HG03432 (cell line): ENCODE results near the gene BRINP2.

Source experiments
- ATAC-seq: cut with Tn5 transposase; IDR thresholded peaks from one replicate; pipeline ENCODE4 v1.9.1; 2021; ENCODE audit warnings: mild to moderate bottlenecking, moderate library complexity; ENCODE audit not compliant: unreplicated experiment

BRINP2 gene

DNA sequence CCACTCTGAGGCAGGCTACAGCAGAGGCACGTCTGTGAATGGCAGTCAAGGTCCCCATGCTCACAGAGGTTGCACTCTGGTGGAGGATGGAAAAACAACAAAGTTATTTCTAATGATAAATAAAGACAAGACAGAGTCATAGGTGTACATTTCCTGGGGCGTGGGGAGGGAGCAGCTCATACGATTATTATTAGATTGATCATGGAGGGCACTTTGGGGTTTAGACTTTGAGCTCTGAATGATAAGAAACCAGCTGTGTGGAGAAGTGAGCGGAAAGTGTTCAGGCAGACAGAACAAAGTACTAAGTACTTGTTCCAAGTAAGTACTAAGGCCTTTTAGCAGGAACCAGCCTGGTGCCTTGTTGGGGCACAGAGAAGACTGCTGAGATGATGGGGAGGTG is 86.8 kb downstream of the BRINP2 start:
- ATAC-seq = no peak

DNA sequence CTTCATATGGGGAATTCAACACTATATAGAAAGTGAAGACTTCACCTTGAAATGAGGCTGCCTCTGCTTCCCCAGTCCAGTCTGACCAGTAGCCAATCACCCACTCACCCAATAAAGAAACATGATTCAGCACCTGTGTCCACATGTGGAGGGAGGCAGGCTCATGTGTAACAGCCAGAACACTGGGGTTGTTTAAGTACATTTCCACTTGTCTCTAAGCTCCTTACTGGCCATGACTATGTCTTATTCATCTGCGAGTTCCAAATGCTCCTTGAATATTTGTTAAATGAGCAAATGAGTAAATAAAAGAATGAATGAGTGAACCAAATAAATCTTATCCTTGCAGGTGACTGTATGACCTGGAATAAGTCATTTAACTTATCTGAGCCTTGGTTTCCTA is 100.1 kb downstream of the BRINP2 start:
- ATAC-seq = no peak

DNA sequence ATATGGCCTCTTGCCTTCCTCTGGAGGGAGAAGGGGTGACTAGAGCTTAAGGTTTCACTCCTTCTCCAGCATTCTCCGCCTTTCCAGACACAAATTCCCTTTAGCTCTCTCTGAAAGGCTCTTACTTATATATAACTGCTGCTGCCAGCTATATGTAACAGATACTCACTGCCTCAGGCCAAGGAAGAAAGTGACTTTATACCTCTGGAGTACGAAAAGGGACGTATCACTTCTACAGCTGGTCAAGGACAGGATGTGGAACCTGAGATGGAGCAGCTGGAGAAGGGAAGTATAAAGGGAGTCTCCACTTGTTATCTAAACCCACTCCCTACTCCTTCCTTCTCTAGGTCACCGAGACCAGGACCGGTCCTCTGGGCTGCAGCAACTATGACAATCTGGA is 102.4 kb downstream of the BRINP2 start:
- ATAC-seq = no peak

DNA sequence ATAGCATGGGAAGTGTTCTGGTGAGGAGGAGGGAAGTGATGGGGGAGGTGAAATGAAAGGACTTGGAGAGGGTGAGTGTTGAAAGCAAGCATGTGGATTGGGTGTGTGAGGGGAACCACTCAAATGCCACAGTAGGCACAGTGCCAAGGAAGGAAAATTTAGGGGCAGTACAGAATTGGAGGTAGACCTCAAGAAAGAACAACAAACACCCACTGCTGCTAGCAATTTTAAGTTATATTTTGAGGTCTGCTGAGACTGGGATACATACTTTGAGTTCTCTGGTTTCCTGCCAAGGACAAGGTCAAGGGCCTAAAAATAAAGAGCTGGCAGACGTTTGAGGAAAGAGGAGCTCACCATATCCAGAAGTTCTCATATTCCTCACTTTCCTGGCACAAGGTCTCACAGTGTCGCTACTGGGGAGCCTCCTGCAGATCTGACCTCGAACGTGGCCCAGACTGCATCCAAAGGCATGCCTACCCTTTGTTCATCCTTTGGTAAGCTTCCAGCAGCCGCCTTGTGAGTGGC is 104.0 kb downstream of the BRINP2 start:
- ATAC-seq = no peak

DNA sequence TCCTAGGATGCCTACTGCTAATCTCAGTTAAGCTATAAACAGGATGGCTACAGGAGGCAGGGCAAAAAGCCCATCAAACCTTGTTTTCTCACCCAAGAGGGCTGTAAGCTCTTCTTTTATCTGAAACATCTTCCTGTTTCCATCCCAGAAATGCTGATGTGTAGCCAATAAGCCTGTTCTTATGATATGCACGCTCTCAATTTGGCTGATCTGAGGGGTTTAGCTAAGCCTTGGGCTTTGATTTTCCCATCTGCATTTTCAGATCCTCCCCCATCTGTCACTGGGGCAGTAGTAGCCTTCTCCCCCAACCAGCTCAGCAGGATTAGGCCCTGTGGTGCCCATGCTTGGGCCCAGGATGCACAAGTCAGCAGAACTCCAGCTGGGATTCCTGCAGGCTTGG is 105.0 kb downstream of the BRINP2 start:
- no peak for ATAC-seq

DNA sequence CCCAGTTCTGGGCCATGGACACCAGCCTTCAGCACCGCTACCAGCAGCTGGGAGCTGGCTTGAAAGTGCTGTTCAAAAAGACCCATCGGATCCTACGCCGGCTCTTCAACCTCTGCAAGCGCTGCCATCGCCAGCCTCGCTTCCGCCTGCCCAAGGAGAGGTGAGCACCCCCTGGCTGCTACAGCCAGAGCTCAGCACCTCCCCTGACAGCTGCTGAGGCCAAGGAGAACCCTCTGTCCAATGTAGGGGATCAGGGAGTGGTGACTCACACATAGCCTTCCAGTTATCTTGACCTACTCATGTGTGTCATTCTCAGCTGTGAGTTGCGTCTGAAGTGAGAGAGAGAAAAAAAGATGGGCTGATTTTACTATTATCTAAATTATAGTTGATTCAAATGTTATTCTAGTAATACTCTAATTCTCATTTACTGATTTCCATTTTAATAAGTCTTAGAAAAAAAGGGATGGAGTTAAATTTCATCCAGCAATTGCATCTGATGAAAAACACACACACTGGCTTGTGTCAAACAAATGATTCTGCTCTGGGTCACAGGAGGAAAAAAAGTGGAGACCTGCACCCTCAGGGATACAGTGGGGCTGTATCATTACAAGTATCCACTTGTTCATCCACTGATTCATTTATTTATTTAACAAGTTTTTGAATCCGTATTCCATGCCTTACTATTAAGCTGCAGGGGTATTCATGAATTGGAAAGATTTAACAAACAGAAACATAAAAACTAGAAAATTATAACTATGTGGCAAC is 108.0 kb downstream of the BRINP2 start:
- ATAC-seq = no peak

DNA sequence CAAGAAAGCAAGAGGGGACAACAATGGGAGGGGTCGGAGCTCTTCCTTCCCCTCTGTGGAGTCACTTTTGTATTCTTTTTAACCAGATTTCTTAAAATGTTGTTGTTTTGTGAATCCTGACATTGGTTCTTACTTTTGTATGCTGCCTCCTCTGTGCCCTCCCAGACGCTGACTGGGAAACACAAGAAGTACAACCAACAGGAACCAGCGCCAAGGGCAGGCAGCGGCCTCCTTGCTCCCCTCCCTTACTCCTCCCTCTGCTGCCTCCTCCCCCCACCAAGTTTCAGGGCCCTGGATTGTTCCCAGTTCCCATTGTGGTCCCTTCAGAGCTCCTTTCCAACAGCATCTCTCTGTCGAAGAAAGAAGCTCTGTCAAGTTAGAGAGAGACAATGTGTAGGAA is 111.1 kb downstream of the BRINP2 start:
- ATAC-seq = no peak

DNA sequence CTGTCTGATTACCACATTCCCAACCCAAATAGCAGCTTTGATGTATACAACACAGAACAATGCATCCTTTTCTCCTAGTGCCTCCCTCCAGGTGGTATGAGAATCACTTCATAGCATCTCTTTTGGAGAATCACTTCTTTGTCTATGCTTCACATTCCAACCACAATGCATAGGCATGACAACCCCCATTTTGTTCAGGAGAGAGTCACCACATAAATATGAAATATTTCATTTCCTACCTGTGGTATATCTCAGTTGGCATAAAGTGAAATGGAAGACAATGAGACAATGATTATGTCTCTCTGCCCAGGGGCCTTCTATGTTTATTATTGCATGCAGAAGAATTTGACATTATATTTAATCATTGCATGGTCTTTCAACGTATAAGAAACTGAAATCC is 112.2 kb downstream of the BRINP2 start:
- no peak for ATAC-seq

DNA sequence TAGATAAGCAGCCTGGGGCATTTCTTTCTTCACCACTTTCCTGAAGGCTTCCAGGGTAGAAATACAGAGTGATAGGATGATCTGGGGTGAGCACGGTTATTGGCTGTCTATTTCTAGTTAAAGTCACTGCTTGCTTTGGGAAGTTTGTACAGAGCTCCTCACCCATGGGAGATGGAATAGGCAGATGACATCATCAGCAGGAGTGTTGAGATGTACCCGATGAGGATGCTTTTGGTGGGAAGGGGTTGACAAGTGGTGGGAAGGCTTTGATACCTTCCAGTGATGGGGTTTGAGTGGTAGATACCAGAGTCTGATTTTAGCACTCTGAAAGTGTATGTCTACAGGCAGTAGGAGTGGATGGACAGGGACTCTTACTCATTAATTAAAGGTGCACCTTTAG is 112.6 kb downstream of the BRINP2 start:
- no peak for ATAC-seq

DNA sequence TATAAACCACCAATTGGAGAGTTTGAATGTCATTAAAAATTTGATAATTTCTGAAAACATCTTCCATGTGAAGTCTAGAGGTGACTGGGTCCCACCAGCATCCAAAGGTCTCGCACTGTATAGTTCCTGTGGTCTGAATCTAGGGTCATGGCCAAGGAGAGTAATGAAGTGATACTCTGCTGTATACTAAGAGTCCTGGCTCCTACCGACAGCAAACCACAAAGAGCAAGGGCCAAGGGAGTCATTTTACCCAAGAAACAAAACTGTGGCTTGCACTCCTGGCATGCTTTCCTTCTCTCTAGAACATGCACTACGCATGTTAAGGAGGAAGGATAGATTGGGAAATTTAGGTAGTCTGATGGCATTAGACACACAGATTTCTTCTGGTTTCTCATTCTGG is 115.6 kb downstream of the BRINP2 start:
- ATAC-seq = no peak

DNA sequence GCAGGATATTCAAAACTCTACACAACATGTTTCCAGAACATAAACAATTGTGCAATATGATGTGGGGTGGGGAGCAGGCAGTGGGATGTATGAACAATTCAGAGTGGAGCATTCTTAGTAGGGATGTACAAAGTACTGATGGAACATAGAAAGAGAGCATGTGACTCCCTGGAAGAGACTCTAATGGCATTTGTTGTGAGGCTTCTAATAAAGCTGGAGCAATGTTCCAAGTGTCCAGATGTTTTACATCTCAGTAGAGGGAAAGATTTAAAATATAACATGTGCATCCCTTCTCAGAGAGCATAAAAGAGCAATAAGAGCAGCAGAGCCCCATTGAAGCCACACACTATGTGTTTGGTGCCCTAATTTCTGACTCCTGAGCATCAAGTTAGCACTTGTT is 116.5 kb downstream of the BRINP2 start:
- no peak for ATAC-seq

DNA sequence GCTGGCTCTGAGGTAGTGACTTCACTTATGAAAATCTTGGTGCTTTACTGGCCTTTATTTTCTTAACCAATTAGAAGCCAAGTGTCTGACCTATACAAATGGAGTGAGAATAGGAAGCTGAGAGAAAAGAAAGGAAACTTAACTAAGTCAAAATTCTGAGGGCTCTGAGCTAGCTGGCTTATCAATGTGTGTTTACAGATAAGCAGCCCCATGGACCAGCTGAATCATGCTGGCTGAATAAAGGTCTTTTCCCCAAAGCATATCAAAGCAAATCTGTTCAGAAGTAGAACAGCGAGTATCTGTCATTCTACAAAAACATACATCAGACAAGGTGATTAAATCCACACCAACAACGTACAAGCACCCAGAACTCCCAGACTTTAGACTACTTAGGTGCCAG is 117.2 kb downstream of the BRINP2 start:
- ATAC-seq = no peak

DNA sequence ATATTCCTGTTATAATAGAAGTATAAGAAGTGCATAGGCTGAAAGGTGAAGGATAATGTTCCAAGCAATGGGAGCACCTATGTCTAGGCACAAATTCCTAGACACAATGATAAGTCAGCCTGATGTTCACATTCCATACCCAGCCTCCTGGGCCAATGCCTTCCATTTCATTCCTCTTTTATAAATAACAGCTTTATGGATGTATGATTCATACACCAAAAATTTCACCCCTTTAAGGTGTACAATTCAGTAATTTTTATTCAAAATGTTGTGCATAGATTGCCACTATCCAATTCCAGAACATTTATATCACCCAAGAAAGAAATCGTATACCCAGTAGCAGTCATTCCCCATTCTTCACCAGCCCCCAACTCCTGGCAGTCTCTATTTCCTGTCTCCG is 118.8 kb downstream of the BRINP2 start:
- ATAC-seq = no peak

DNA sequence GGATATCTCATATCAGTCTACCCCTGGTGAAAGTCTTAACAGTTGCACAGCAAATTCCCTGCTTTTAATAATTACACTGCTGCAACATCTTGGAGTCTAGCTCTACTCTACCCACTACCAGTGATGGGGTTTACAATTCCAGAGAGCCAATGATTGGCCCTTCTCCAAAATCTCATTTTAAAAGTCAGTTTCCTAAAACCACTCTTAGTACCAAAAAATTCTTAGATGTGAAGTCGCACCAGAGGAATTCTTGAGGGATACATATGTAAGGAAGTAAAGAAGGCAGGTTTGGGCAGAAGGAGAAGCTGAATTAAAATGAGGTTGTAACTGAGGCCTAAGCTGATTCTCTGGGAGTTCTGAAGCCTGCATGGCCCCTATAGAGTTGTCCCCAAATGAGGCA is 129.7 kb downstream of the BRINP2 start:
- no peak for ATAC-seq

DNA sequence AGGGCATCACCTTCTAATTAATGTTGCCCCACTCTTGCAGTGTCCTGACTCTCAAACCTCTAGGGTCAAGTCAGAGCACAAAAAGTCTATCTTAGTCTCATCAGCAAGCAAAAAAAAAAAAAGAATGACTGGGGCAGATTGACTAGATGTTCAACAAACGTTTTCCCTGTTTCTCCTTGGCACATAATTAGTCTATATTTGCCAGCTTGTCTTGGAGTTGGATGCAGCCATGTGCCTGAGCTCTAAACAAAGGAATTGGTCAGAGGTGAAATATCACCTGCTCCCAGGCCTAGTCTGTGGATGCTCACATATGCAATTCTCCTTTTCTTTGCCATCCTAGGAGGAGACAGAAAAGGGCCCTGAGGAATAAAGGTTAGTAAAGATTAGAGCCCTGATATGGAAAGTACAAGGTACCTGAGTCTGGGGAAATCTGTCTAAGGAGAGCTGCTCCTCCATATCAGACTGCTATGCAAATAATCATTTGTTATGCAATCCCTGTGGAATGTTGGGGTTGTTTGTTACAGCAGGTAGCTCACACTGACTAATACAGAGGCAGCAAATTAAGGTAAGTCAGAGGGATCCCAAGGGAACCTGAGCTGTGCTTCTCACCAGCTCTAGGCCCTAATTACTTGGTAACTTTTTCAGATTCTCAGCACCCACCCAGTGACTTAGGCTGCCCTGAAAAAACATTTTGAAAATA is 130.8 kb downstream of the BRINP2 start:
- no peak for ATAC-seq

DNA sequence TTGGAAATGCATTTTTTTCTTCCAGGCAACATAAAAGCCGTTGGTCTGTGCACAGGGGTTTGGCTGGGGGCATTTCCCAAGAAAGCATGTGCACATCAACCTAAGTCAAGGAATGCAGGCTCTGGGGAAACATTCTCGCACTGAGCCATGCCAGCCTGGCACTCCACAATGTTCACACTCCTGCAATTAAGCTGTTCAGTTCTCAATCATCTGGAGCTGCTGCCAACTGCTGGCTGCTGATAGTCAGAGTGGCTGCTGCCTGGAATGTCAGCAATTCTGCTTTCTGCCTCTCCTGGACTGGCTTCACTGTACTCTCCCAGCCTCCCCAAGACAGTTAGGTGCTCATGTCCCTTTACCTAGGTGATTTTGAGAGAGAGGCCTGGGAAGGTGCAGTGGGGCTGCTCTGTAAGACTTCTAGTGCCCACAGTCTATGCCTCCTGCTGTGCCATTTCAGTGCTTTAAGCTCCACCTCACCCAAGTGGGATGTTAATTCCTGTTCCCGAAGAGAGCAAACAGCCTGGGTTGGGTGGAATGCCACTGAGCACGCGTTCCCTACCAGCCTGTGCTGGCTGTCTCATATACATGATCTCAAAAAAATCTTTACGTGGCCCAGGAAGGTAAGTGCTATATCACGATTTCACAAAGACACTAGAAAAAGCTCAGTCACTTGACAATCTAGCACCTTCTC is 131.7 kb downstream of the BRINP2 start:
- ATAC-seq = no peak

DNA sequence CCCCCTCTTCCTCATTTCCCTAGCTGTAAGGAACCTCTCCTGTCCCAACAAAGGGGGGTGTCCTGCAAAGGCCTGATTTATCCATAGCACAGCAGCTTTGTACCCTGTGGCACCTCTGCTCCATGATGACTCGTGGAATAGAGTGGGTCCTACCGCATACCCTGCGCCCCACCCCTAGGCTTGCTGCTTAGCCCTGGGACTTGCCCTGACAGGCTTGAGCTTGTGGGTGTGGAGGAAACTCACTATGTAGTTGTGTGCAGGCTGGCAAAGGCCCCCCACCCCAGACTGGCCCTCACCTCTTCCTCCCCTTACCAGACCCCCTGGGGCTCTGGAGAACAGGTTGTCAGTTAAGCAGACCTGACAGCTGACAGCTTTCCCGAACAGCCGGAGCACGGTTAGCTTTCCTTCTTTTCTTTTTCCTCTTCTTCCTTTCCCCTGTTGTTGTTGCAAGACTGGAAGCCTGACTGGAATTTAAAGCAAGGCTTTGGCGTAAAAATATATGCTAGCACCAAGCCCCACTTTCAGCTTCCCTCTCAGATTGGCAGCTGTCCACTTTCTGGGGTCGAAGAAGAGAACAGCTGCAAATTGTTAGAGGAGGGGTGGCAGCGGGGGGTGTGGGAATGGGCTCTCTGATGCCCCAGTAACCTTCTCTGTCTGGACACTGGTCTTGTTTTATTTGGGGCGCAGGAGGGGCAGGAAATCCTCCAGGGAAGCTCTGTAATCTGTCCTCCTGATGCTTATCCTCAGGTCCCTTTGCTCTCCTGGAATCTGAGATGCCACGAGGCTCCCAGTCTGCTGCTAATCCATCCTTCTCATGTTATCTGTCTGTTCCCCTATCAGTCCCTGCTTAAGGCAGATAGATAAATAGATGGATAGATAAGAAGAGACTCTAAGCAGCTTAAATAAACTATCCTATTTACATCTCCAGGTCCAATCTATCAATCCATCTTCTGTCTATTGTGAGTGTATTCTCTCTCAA is 134.6 kb downstream of the BRINP2 start:
- ATAC-seq = no peak

DNA sequence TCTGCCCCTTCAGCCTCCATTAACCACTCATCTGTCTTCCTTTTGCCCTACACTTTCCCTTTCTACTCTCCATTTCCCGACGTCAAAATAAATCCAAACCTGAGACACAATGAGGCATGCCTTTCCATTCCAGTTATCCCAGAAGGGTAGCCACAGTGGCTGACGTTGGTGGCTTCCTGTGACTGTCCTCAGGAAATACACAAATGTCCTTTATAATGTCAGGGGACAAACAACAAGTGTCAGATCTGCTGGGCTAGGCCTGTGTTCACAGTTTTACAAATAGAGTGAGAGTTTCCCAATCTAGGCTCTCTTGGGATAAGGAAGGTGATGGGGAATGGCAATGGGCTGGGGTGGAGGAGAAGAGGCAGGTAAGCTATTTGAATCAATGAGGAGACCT is 135.3 kb downstream of the BRINP2 start:
- no peak for ATAC-seq

DNA sequence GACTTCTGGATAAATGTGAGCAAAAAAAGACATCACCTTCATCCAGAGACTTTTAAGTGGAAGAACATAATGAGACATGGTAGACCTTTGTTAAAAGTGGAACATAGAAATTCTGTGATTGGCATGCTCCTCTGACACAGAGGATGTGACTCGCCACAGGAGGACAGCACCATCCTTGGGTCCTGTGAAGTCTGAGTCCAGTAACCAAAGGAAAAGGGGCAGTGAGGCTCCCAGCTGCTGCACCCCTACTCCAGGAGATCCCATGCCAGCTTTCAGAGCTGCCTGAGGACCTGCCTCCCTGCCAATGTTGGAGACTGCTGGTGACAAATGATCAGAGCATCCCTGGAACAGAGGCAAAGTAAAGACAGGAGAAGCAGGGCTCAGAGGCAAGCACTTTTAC is 136.2 kb downstream of the BRINP2 start:
- no peak for ATAC-seq

DNA sequence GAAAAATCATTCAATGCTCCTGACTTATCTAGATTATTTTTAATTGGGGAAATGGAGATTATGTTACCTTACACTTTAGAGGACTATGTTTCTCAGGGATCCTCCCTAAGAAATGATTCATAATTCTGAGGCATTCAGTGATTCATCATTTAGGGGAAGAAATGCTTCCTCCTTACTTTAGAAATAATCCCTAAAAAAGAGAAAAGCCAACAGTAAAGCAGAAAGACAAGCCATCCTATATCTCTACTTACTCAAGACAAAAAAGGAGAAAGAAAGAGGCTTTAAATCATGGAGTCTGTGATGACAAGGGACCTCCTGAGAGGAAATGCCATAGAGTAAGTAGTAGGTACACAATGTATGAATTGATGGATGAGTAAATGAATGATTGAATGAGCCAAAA is 137.0 kb downstream of the BRINP2 start:
- no peak for ATAC-seq

DNA sequence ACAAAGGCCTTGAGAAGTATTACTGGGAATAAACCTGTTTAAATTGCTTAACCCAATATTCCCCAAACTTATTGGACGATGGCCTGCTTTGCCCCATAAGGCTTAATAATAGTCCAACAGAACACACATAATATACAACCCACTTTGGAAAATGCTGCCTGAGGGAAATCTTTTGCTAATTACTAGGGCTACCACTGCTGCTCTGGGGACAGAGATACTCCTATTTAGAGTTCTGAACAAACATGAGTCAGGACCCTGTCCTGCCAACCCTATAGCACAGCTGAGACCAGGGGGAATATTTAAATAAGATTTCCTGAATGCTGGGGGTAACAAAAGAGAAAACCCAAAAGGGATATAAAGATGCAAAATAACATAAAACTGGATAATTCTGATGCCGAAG is 139.1 kb downstream of the BRINP2 start:
- no peak for ATAC-seq
